ENCODE measurements around the gene RASGRF2. TPM values are rescaled to one million over a fixed set of nuclear protein-coding genes. Genes with fewer than 3 reads are reported as not detected.

The RASGRF2 gene
- total and polyA plus RNA-seq, 9 of the 15 experiments (the other 6 are each of a cell fraction or from before 2014, with no cell fraction given) = 0.01 to 0.22 (median 0.08) TPM; not detected in 2

GRCh38 chr5:81162501-81162900, 202.3 kb downstream of the RASGRF2 start:
- ATAC-seq (no peak), FAIRE-seq (no peak), DNase-seq (ENCODE audit: extremely low read depth in 1 of 4, low spot score in 3 of 4) (no peak)
- Histone ChIP-seq H3K27ac (ENCODE audit: extremely low read depth, low read depth, low read length) (no peak overlapping the region), H3K79me2 (ENCODE audit: control insufficient read depth, insufficient read depth, low read length) (no peaks in the 10 kb centered on the region), H3K9ac (ENCODE audit: insufficient read depth in 1 of 2, low read depth in 2 of 2, low read length in 2 of 2) (no peak overlapping the region), H3K4me1 (replicated peaks in 1 of 2; ENCODE audit: control insufficient read depth in 2 of 2, insufficient read depth in 2 of 2, low read length in 2 of 2) (no peaks in the 10 kb centered on the region), H2AFZ (ENCODE audit: low read depth, low read length) (no peak overlapping the region), H3K4me3 (no peak overlapping the region), H3K9me1 (ENCODE audit: control insufficient read depth, insufficient read depth, low read length) (no peaks in the 10 kb centered on the region), H4K20me1 (replicated peaks; ENCODE audit: control insufficient read depth, insufficient read depth, low read length) (no peaks in the 10 kb centered on the region), H3K27me3 (ENCODE audit: control insufficient read depth in 2 of 2, insufficient read depth in 2 of 2, low read length in 2 of 2) (peaks cover 9 to 11% of the 10 kb centered on the region in 2 experiments; a peak in 3 of 5 replicates), H3K4me2 (ENCODE audit: insufficient read depth, low read length) (no peak overlapping the region), H3K36me3 (ENCODE audit: control insufficient read depth, insufficient read depth, low read length) (no peaks in the 10 kb centered on the region), H3K9me3 (replicated peaks; ENCODE audit: control insufficient read depth, insufficient read depth, low read depth, low read length) (no peaks in the 10 kb centered on the region)
- no TSS peak for BruUV-seq (replicated peaks)
- whole genome bisulfite sequencing (ENCODE audit: insufficient coverage, low coverage, missing lambda C conversion rate) = under 1% methylated on average over 9 of the region's 9 CpGs
- TF ChIP-seq UBTF (IDR thresholded peaks at IDR 0.05; ENCODE audit: borderline replicate concordance in 1 of 2, low read depth in 2 of 2, low read length in 2 of 2) (no peak), ZNF79 (CRISPR knock-in tag; IDR thresholded peaks at IDR 0.05; ENCODE audit: low read depth) (no peak)
- intact Hi-C loops (cut with micrococcal nuclease) (no loop called here), in situ Hi-C loops (cut with MboI) (no loop called here)
- ChIA-PET POLR2A (interaction anchor here (0.6 kb wide), 1 partner anchor 405 kb away, joined by 3 read pairs; no protein-coding TSS in a partner anchor), CTCF (ENCODE audit: low intra/inter-chr PET ratio) (no interaction called here)

- DNase-seq (ENCODE audit: extremely low read depth in 1 of 4, low spot score in 3 of 4) (no peak), FAIRE-seq (no peak), ATAC-seq (no peak)
- H3K27ac ChIP-seq (ENCODE audit: extremely low read depth, low read depth, low read length) = no peak overlapping the region
- ChIA-PET POLR2A (no interaction called here), CTCF (ENCODE audit: low intra/inter-chr PET ratio) (no interaction called here)
- no peak overlapping the region for H3K9ac ChIP-seq (ENCODE audit: insufficient read depth in 1 of 2, low read depth in 2 of 2, low read length in 2 of 2)
- no peak overlapping the region for H2AFZ ChIP-seq (ENCODE audit: low read depth, low read length)
- no peaks in the 10 kb centered on the region for H3K9me3 ChIP-seq (replicated peaks; ENCODE audit: control insufficient read depth, insufficient read depth, low read depth, low read length)
- no peaks in the 10 kb centered on the region for H3K36me3 ChIP-seq (ENCODE audit: control insufficient read depth, insufficient read depth, low read length)
- no peaks in the 10 kb centered on the region for H3K9me1 ChIP-seq (ENCODE audit: control insufficient read depth, insufficient read depth, low read length)
- no peaks in the 10 kb centered on the region; the same call in 1 of the 2 replicates for H4K20me1 ChIP-seq (replicated peaks; ENCODE audit: control insufficient read depth, insufficient read depth, low read length)
- BruUV-seq (replicated peaks) = no TSS peak
- no peaks in the 10 kb centered on the region for H3K4me1 ChIP-seq (replicated peaks in 1 of 2; ENCODE audit: control insufficient read depth in 2 of 2, insufficient read depth in 2 of 2, low read length in 2 of 2)
- no peak overlapping the region for H3K4me2 ChIP-seq (ENCODE audit: insufficient read depth, low read length)
- no peaks in the 10 kb centered on the region for H3K79me2 ChIP-seq (ENCODE audit: control insufficient read depth, insufficient read depth, low read length)
- no peak overlapping the region for H3K4me3 ChIP-seq
- WGBS (ENCODE audit: insufficient coverage, low coverage, missing lambda C conversion rate) = 6% methylated on average over 3 of the region's 3 CpGs
- intact Hi-C loops (cut with micrococcal nuclease) (no loop called here), in situ Hi-C loops (cut with MboI) (no loop called here)
- peaks cover 9 to 20% of the 10 kb centered on the region in 2 experiments; a peak in 4 of 5 replicates for H3K27me3 ChIP-seq (ENCODE audit: control insufficient read depth in 2 of 2, insufficient read depth in 2 of 2, low read length in 2 of 2)
- TF ChIP-seq RBM14 (IDR thresholded peaks at IDR 0.05; ENCODE audit: borderline replicate concordance, insufficient read depth, low read depth, low read length) = no peak
- TF ChIP-seq SMC3 (conservative IDR thresholded peaks at IDR 0.05; ENCODE audit: insufficient read depth, low read depth, low read length) = no peak
- no peak for TF ChIP-seq NCOR1 (IDR thresholded peaks at IDR 0.05)
- no peak for TF ChIP-seq E2F5 (CRISPR knock-in tag; IDR thresholded peaks at IDR 0.05)
- no peak for TF ChIP-seq SRF (CRISPR knock-in tag; IDR thresholded peaks at IDR 0.05)
- no peak for TF ChIP-seq PREB (CRISPR knock-in tag; IDR thresholded peaks at IDR 0.05)
- TF ChIP-seq ZC3H8 (IDR thresholded peaks at IDR 0.05) = no peak
Measured at GRCh38 chr5:81163651-81164050, 203.5 kb downstream of the RASGRF2 start.

Data from K562 (cell line).